Large intestine (tissue), 3 donors: ENCODE results near the gene VMO1. TPM values are rescaled to one million over a fixed set of nuclear protein-coding genes. Genes with fewer than 3 reads are reported as not detected.

Source experiments
- DNase-seq, 2 donors: peaks; one replicate each; pipeline versions ENCODE4 v3.0.0 to v3.0.0-alpha.2; 2013
- H3K27ac ChIP-seq: one replicate; pipeline ENCODE4 v1.5.1; 2013; ENCODE audit warnings: low read length
- H3K27me3 ChIP-seq: 2 replicates; pipeline ENCODE4 v1.6.1; 2013; ENCODE audit warnings: low read length; ENCODE audit not compliant: control insufficient read depth, insufficient read depth
- H3K36me3 ChIP-seq: 2 replicates; pipeline ENCODE4 v1.6.1; 2013; ENCODE audit warnings: low read length; ENCODE audit not compliant: control insufficient read depth, insufficient read depth
- H3K4me1 ChIP-seq: one replicate; pipeline ENCODE4 v1.6.1; 2013; ENCODE audit warnings: low read length; ENCODE audit not compliant: control insufficient read depth, insufficient read depth
- H3K4me3 ChIP-seq: one replicate; pipeline ENCODE4 v1.5.1; 2013; ENCODE audit warnings: low read length
- H3K9me3 ChIP-seq: one replicate; pipeline ENCODE4 v1.6.1; 2013; ENCODE audit warnings: mild to moderate bottlenecking, low read depth, low read length, moderate library complexity; ENCODE audit not compliant: control insufficient read depth
- WGBS: methylation state at CpG from one replicate; pipeline ENCODE4 v1.1.5; 2013; ENCODE audit warnings: low lambda C conversion rate; ENCODE audit not compliant: insufficient coverage; 5-methylcytosine and 5-hydroxymethylcytosine counted together
- polyA plus RNA-seq: library from polyadenylated mRNA; unstranded; fragments of 120-200 nt; gene quantifications from one replicate; pipeline ENCODE4 v1.2.1, GENCODE V29; 2013

The VMO1 gene
- polyA plus RNA-seq, 1 donor = 2.1 TPM

- WGBS = no CpG with 5 or more reads among the region's 9 CpGs
- H3K4me1 ChIP-seq = peaks cover 22% of the 10 kb centered on the region
- DNase-seq = no peak
- H3K27me3 ChIP-seq = peaks cover 51% of the 10 kb centered on the region
- H3K36me3 ChIP-seq = no peaks in the 10 kb centered on the region
- H3K4me3 ChIP-seq = no peak overlapping the region
- no peak overlapping the region for H3K27ac ChIP-seq
- no peaks in the 10 kb centered on the region for H3K9me3 ChIP-seq
These were observed 44.0 kb downstream of the VMO1 start for GRCh38 chr17:4742133-4742532.

GRCh38 chr17:4741544-4741943 is 44.6 kb downstream of the VMO1 start:
- H3K9me3 ChIP-seq = no peaks in the 10 kb centered on the region
- DNase-seq = no peak
- H3K4me3 ChIP-seq = no peak overlapping the region
- no CpG with 5 or more reads among the region's 8 CpGs for WGBS
- H3K36me3 ChIP-seq = no peaks in the 10 kb centered on the region
- H3K27me3 ChIP-seq = peaks cover 51% of the 10 kb centered on the region
- no peak overlapping the region for H3K27ac ChIP-seq
- H3K4me1 ChIP-seq = peaks cover 27% of the 10 kb centered on the region

- H3K9me3 ChIP-seq = no peaks in the 10 kb centered on the region
- DNase-seq = no peak
- H3K27me3 ChIP-seq = peaks cover 44% of the 10 kb centered on the region
- no peak overlapping the region for H3K4me3 ChIP-seq
- no CpG with 5 or more reads among the region's 8 CpGs for WGBS
- H3K4me1 ChIP-seq = peaks cover 30% of the 10 kb centered on the region
- no peak overlapping the region for H3K27ac ChIP-seq
- no peaks in the 10 kb centered on the region for H3K36me3 ChIP-seq
These were observed 45.6 kb downstream of the VMO1 start for GRCh38 chr17:4740584-4740983.

GRCh38 chr17:4740025-4740351 is 46.2 kb downstream of the VMO1 start:
- Histone ChIP-seq H3K36me3 (peaks cover 1% of the 10 kb centered on the region), H3K27me3 (peaks cover 39% of the 10 kb centered on the region), H3K9me3 (no peaks in the 10 kb centered on the region), H3K4me1 (peaks cover 27% of the 10 kb centered on the region), H3K27ac (no peak overlapping the region), H3K4me3 (peak overlapping the region; percentile 79)
- no CpG with 5 or more reads among the region's 13 CpGs for WGBS
- no peak for DNase-seq

- Histone ChIP-seq H3K36me3 (peaks cover 6% of the 10 kb centered on the region), H3K9me3 (no peaks in the 10 kb centered on the region), H3K27ac (peak within 1 kb of the TSS; percentile 60), H3K4me1 (peaks cover 24% of the 10 kb centered on the region), H3K4me3 (peak within 1 kb of the TSS; percentile 79), H3K27me3 (peaks cover 32% of the 10 kb centered on the region)
- no CpG with 5 or more reads among the region's 100 CpGs for WGBS
- DNase-seq = peak; percentile 56 to 82
These were observed 46.8 kb downstream of the VMO1 start, which contains the start of the genes CXCL16 and ZMYND15 for GRCh38 chr17:4739122-4740024. TSS of gene CXCL16 (minus strand) at chr17:4739928. CDS start at chr17:4739339, 589 bp downstream. TSS of gene ZMYND15 (plus strand) at chr17:4739833. CDS start at chr17:4740549, 716 bp downstream.

- 57% methylated on average over 1 of the region's 41 CpGs for WGBS
- H3K4me3 ChIP-seq = peak overlapping the region; percentile 79
- H3K27ac ChIP-seq = peak overlapping the region; percentile 60
- DNase-seq = peak; percentile 59 to 84
- no peaks in the 10 kb centered on the region for H3K9me3 ChIP-seq
- H3K4me1 ChIP-seq = peaks cover 24% of the 10 kb centered on the region
- H3K27me3 ChIP-seq = peaks cover 23% of the 10 kb centered on the region
- peaks cover 8% of the 10 kb centered on the region for H3K36me3 ChIP-seq
These were observed 47.7 kb downstream of the VMO1 start for GRCh38 chr17:4738136-4739121.

- peaks cover 13% of the 10 kb centered on the region for H3K36me3 ChIP-seq
- no peak overlapping the region for H3K4me3 ChIP-seq
- H3K4me1 ChIP-seq = peaks cover 24% of the 10 kb centered on the region
- WGBS = 37% methylated on average over 2 of the region's 9 CpGs
- DNase-seq = peak; percentile 65 to 83
- H3K27me3 ChIP-seq = peaks cover 23% of the 10 kb centered on the region
- H3K9me3 ChIP-seq = no peaks in the 10 kb centered on the region
- H3K27ac ChIP-seq = peak overlapping the region; percentile 59
These were observed 50.1 kb downstream of the VMO1 start for GRCh38 chr17:4735876-4736651.

Other genes starting within 250 kb of the VMO1 start
- 46.0 TPM for gene MYBBP1A, start 231.0 kb downstream of the VMO1 start, polyA plus RNA-seq
- gene GGT6, start 225.8 kb downstream of the VMO1 start, polyA plus RNA-seq = 2.7 TPM
- 10.1 TPM for gene SMTNL2, start 201.8 kb downstream of the VMO1 start, polyA plus RNA-seq
- gene ALOX15, start 144.7 kb downstream of the VMO1 start, polyA plus RNA-seq = 2.2 TPM
- 50.9 TPM for gene PELP1, start 82.2 kb downstream of the VMO1 start, polyA plus RNA-seq
- gene ARRB2, start 75.7 kb downstream of the VMO1 start, polyA plus RNA-seq = 96.7 TPM
- 33.0 TPM for gene MED11, start 54.9 kb downstream of the VMO1 start, polyA plus RNA-seq
- 5.1 TPM for gene ZMYND15, start 46.5 kb downstream of the VMO1 start, polyA plus RNA-seq
- gene CXCL16, start 46.4 kb downstream of the VMO1 start, polyA plus RNA-seq = 62.1 TPM
- gene TM4SF5, start 14.5 kb downstream of the VMO1 start, polyA plus RNA-seq = 44.0 TPM
- gene GLTPD2, start 2.6 kb upstream of the VMO1 start, polyA plus RNA-seq = 34.4 TPM
- 97.1 TPM for gene PSMB6, start 9.8 kb upstream of the VMO1 start, polyA plus RNA-seq
- gene PLD2, start 20.8 kb upstream of the VMO1 start, polyA plus RNA-seq = 21.8 TPM
- gene MINK1, start 47.0 kb upstream of the VMO1 start, polyA plus RNA-seq = 103 TPM
- gene C17orf107, start 113.2 kb upstream of the VMO1 start, polyA plus RNA-seq = 2.1 TPM
- 0.37 TPM for gene CHRNE, start 116.7 kb upstream of the VMO1 start, polyA plus RNA-seq
- gene GP1BA, start 145.9 kb upstream of the VMO1 start, polyA plus RNA-seq = 1.5 TPM
- gene SLC25A11, start 153.7 kb upstream of the VMO1 start, polyA plus RNA-seq = 47.1 TPM
- gene RNF167, start 153.9 kb upstream of the VMO1 start, polyA plus RNA-seq = 117 TPM
- 557 TPM for gene PFN1, start 162.2 kb upstream of the VMO1 start, polyA plus RNA-seq
- 31.4 TPM for gene ENO3, start 164.8 kb upstream of the VMO1 start, polyA plus RNA-seq
- 82.0 TPM for gene SPAG7, start 181.5 kb upstream of the VMO1 start, polyA plus RNA-seq
- gene CAMTA2, start 201.3 kb upstream of the VMO1 start, polyA plus RNA-seq = 35.6 TPM
- 4.6 TPM for gene INCA1, start 211.2 kb upstream of the VMO1 start, polyA plus RNA-seq
- 69.2 TPM for gene KIF1C, start 211.6 kb upstream of the VMO1 start, polyA plus RNA-seq
- 3.2 TPM for gene SLC52A1, start 249.1 kb upstream of the VMO1 start, polyA plus RNA-seq